COLO668 (cell line): Measurements from ENCODE around the gene MTMR3.
"Not testable (repeated sequence)": the region's sequence is repeated elsewhere in the genome, so short reads cannot be mapped to it uniquely, and the experiment has no call there.

ENCODE experiments used
- DNase-seq: peaks from one replicate; lab custom pipeline; 2025; ENCODE audit not compliant: unreplicated experiment; lab: John Stamatoyannopoulos, UW

Gene MTMR3

DNA sequence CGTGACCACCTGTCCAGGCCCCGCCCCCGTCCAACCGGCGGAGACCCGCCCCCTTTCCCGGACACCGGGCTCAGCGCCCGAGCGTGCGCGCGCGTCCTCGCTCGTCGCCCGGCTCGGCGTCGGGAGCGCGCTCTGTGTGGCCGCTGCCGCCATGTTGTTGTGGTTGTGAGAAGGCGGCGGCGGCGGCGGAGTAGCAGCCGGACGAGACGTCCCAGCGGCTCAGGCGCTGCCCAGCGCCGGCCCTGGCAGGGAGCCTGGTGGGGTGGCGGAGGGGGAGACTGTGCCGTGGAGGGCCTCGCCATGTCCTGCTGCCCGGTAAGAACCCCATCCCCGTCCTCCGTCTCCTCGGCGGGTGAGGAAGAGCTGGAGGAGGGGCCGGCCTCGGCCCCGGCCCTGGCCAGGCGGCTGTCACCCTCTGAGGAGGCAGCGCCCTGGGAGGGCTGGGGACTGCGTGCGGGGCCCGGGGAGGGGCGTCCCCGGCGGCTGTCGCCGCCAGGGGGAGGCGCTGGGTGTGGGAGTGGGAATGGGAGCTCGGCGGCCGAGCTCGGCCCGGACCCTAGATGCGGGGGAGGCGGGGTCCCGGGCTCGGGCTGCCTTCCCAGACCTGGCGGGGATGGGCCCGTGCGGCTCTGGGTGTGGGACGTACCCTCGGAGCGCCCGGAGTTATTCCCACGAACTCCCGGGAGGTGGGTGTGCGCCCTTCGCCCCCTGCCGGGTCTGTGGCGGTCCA, at the start of gene MTMR3:
TSS of gene MTMR3 (plus strand) at position 130 of the 730 bp plus-strand sequence. CDS start 87,886 bp downstream, outside the sequence.
- peak; percentile 95 for DNase-seq

DNA sequence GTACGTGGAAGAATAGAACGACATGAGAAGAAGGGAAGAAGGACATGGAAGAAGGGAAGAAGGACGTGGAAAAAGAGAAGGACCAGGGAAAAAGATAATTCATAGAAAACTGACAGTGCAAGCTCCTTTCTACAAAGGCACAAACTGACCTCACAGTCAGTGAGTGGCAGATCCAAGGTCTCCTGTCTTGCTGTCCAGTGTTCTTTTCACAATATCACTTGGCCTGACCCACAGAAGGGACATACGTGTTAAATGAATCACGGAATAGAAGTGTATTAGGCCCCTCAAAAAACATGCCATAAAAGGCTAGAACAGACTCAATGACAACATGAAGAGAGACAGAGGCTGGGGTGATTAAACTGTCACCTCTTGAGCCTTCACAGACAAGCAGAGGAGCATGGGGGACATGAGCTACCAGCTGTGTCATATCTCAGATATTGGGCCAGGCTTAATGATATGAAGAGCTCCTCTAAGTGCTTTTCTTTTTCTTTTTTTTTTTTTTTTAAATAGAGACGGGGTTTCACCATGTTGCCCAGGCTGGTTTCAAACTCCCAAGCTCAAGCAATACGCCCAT, 49.5 kb upstream of the MTMR3 start:
- no peak for DNase-seq

DNA sequence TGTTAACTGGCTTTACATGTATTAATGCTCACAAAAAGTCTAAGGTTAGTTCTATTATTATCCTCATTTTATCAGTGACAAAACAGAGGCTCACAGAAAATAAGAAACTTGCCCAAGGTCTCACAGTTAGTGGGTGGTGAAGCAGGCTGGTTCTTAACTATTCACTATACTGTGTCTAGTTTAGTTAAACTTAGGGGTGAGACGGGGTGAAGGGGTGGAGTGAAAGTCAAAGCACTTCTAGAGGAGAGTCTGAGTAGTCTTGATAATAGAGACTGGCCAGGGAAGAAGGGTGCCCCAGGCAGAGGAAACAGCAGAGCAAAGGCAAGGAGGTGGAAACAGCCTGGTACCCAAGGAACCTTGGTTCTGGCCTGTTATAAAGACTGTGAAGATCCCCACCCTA, 48.9 kb upstream of the MTMR3 start:
- DNase-seq: no peak

GRCh38 chr22:29836791-29837370, 46.1 kb upstream of the MTMR3 start:
- not testable (repeated sequence) for DNase-seq

GRCh38 chr22:29837741-29838598, 45.0 kb upstream of the MTMR3 start, which contains the start of gene ASCC2:
Gene ASCC2, minus strand, starts transcription at chr22:29838274. Its CDS starts 5,949 bp downstream, at chr22:29832325.
- peak; percentile 99 for DNase-seq

DNA sequence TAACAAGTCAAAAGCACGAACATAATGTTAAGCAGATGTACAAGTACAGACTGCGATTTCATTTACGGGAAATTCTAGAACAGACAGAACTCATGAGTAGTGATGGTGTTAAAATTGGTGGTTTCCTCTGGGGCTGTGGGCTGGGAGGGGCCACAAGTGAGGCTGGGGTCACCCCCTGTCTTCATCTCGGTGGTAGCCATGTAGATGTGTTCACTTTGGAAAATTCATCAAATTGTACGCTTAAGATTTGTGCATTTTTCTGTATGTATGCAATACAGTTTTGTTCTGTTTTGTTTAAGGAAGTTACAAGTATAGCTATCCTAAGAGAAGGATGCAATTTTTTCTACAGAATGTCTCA, 44.4 kb upstream of the MTMR3 start:
- no peak for DNase-seq

DNA sequence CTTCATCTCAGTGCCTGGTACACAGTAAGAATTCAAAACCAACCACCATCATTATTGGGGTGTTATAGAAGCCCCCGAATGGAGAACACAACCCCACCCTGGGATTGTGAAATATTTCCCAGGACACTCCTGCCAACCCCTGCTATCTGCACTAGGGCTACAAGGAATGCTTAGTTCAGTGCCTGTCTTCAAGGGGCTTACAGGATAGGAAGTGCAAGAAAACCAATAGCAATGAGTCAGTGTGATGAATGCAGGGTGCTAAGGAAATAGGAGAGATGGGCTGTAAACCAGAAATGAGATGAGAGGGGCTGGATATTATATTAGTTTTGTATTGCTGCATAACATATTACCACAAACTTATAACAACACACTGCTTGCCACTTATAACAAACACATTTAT, 43.9 kb upstream of the MTMR3 start:
- no peak for DNase-seq

- DNase-seq: no peak
Measured at GRCh38 chr22:29840498-29840897, 42.5 kb upstream of the MTMR3 start.

DNA sequence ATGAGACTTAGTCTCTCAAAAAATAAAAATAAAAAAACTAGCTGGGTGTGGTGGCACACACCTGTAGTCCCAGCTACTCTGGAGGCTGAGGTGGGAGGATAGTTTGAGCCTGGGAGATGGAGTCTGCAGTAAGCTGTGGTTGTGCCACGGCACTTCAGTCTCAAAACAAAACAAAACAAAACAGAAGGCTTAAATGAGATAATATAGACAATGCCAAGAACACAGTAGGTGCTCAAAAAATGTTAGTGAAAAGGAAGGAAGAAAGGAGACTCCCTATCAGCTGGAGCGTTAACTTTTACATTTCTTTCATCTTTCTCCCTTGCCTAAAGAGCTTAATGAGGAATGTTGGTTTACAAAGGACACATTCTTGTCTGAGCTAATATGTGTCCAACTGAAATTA, 40.8 kb upstream of the MTMR3 start:
- DNase-seq: no peak

DNA sequence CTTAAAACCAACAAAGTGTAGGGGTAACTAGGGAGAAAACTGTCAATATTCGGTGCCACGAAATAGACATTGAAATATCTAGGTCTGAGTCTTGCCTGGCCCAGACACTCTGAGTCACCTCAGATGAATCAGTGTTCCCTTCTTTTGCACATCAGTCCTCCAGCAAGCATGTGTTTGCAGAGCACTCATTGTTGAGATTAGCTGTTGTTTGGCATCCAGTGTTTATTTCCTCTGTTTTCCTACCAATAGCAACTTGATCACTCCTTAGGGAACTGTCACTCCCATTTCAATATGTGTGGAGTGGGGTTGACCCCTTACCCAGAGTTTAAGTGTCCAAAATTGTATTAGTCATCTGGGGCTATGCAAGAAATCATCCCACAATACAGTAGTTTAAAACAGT, 40.2 kb upstream of the MTMR3 start:
- no peak for DNase-seq

DNA sequence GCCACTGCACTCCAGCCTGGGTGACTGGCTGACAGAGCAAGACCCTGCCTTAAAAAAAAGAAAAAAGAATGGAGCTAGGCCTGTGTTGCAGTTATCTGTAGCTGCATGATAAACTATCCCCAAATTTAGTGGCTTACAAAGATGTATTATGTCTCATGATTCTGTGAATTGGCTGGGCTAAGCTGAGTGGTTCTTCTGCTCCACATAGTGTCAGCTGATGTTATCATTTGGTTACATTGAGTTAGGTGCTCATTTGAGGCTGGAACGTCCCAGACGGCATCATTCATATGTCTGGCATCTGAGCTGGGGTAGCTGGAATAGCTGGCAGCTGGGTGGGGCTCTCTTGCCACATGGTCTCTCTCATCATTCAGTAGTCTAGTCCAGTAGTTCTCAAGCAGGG, 36.7 kb upstream of the MTMR3 start:
- DNase-seq: no peak

- DNase-seq: no peak
Measured at GRCh38 chr22:29848111-29848510, 34.9 kb upstream of the MTMR3 start.

DNA sequence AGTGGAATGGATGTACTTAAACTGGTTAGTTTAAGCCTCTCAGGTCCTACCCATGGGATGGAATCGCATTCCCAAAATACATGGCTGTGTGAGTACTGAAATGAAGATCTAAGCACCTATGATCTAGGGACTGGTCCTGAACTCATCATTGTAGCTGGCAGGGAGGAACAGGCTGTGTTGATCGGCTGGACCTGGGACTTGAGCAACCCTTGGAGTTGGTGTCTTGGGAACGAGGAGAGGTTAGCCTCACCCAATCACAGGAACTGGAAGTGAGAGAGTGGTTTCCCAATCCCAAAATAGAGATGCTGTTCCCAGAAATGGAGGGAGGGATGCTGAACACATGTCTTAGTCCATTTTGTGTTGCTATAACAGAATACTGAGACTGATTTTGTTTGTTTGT, 28.5 kb upstream of the MTMR3 start:
- DNase-seq: no peak

DNA sequence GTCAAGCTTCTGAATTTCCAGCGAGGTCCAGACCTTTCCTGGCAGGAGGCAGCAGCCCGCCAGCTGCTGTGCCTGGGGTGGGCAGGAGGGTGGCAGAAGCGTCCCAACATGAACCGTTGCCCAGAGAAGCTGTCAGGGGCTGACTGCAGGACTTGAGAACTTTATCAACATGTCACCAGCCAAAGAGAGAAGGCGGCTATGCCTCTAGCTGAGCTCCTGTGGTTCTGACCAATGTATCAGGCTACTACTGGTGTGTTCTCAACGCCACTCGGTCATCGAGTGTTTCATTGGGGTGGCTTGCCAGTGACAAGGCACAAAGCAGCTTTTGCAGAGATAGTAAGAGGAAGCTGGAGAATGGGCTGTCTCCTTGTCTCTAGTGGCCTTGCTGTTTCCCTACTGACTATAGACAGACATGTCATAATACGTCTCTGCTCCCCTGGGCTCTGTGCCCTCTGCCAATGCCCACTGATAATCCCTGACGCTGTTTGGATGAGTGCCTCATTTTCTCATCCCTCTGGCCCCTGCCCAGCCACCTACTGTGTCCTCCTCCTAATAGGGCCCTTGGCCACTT, 27.3 kb upstream of the MTMR3 start:
- DNase-seq: no peak

DNA sequence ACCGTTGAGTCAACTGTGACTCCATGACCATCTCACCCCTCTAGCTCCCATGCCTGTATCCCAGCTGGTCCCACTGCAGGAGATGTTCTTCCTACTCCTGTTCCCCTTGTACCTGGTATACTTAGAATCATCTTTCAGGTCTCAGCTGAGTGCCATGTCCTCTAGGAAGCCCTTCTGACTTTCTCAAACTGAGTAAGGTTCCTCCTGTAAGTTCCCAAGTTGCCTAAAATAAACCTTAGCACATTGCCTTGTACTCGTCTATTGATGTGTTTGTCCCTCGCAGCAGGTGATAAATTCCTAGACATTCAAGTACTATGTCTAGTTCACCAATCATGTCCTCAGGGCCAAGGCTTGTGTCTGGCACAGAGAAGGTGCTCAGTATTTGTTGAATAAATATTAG, 26.5 kb upstream of the MTMR3 start:
- DNase-seq: no peak

- not testable (repeated sequence) for DNase-seq
Measured at GRCh38 chr22:29859030-29859429, 23.9 kb upstream of the MTMR3 start.

DNA sequence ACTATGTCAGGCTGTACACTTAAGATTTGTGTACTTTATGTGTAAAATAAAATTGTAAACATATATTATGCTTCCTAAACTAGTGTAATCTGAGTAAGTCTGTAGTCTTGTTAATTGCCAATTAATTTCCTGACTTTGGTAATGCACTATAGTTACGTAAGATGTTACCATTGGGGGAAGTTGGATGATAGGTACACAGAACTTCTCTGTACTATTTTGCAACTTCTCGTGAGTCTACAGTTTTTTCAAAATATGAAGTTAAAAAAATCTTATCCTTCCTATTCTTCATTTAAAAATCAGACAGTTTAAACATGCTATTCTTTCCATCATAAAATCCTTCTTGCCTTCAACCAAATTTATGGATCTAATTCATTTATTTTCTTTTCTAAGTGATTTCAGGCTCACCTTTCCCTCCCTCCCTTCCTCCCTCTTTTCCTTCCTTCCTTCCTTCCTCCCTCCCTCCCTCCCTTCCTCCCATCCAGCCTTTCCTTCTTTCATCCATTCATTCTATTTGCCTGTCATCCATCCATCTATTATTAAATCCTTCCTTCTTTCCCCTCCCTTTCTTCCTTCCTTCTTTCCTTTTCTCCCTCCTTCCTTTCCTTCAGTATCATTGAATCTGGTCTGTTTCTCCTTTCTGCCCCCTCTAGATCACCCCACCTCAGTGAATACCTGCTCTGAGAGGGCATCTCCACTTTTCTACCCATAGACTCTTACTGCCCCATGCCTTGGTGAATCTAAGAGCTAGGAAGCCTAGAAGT, 22.8 kb upstream of the MTMR3 start:
- DNase-seq: no peak

- DNase-seq: no peak
Measured at GRCh38 chr22:29861672-29862297, 21.2 kb upstream of the MTMR3 start.

DNA sequence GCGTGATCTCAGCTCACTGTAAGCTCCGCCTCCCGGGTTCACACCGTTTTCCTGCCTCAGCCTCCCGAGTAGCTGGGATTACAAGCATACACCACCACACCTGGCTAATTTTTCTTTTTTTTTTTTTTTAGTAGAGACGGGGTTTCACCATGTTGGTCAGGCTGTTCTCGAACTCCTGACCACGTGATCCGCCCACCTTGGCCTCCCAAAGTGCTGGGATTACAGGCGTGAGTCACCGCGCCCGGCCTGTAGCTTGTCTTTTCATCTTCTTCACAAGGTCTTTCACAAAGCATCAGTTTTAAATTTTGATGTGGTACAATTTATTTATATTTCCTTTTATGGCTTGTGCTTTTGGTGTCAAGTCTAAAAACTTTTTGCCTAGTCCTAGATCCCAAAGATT, 17.4 kb upstream of the MTMR3 start:
- not testable (repeated sequence) for DNase-seq

DNA sequence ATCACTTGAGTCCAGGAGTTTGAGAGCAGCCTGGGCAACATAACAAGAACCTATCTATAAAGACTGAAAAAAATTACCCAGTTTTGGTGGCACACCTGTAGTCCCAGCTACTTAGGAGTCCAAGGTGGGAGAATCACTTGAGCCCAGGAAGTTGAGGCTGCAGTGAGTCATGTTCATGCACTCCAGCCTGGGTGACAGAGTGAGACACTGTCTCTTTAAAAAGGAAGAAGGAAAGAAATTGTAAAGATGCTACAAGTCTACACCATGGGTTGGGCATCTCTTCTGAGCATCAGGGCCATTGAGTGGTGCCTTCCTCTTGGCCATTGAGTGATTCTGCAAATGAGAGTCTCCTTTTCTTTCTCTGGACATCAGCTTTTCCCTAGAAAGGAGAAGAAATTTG, 15.7 kb upstream of the MTMR3 start:
- DNase-seq: no peak
